ENCODE results near the gene PLPP4. TPM values are rescaled to one million over a fixed set of nuclear protein-coding genes. Genes with fewer than 3 reads are reported as not detected.

Gene PLPP4
- total and polyA plus RNA-seq, 2 donors (not counting 3 experiments of a cell fraction or from before 2014, with no cell fraction given), result 15.5 to 36.4 TPM

GRCh38 chr10:120607016-120607709 lies 150.1 kb downstream of the PLPP4 start:
- DNase-seq (ENCODE audit: low read depth, low spot score) (peak; percentile 39), FAIRE-seq (peak; percentile 52)
- no peaks in the 10 kb centered on the region for H3K9me3 ChIP-seq (replicated peaks; ENCODE audit: control insufficient read depth, insufficient read depth, low read length)
- H4K20me1 ChIP-seq (replicated peaks; ENCODE audit: control insufficient read depth, extremely low read depth, insufficient read depth, low read length), result no peaks in the 10 kb centered on the region
- BruUV-seq (replicated peaks), result no TSS peak
- H3K79me2 ChIP-seq (ENCODE audit: control insufficient read depth, insufficient read depth, low read length), result no peaks in the 10 kb centered on the region
- no peak overlapping the region for H3K9ac ChIP-seq (replicated peaks; ENCODE audit: extremely low read depth, insufficient read depth, low read length)
- H3K4me1 ChIP-seq (ENCODE audit: control insufficient read depth, extremely low read depth, insufficient read depth, low read length), result peaks cover 14% of the 10 kb centered on the region
- TF ChIP-seq EZH2 (IDR thresholded peaks at IDR 0.05; ENCODE audit: borderline replicate concordance, low read depth, low read length, severe bottlenecking) (no peak), FOS (IDR thresholded peaks at IDR 0.05; ENCODE audit: borderline replicate concordance, insufficient read depth, low read length) (peak; percentile 52), JUN (IDR thresholded peaks at IDR 0.05; ENCODE audit: borderline replicate concordance, insufficient read depth, insufficient read length, low read depth) (peak; percentile 16), MYC (IDR thresholded peaks at IDR 0.05; ENCODE audit: low read depth, low read length) (no peak)
- no peak overlapping the region for H3K4me2 ChIP-seq (ENCODE audit: insufficient read depth, low read length)
- dilution Hi-C loops (cut with MboI; ENCODE audit: extremely low pct_ligation_motif_present, low sequenced_read_pairs), result no loop called here
- H3K27ac ChIP-seq (ENCODE audit: insufficient read depth, low read depth, low read length), result no peak overlapping the region
- no peaks in the 10 kb centered on the region for H3K27me3 ChIP-seq (ENCODE audit: control insufficient read depth in 2 of 2, insufficient read depth in 2 of 2, low read length in 2 of 2)
- POLR2A ChIA-PET, result no interaction called here
- no peaks in the 10 kb centered on the region for H3K36me3 ChIP-seq (ENCODE audit: control insufficient read depth in 2 of 2, extremely low read depth in 1 of 2, insufficient read depth in 2 of 2, low read length in 2 of 2)
- no peak overlapping the region for H2AFZ ChIP-seq (ENCODE audit: low read depth, low read length)
- intact Hi-C loops (cut with micrococcal nuclease), result no loop called here
- CTCF ChIA-PET, result interaction anchor here (1.9 kb wide), 1 partner anchor 13 kb away, joined by 4 read pairs; no protein-coding TSS in a partner anchor
- no peaks in the 10 kb centered on the region for H3K9me1 ChIP-seq (replicated peaks; ENCODE audit: control insufficient read depth, extremely low read depth, insufficient read depth, low read length)
- H3K4me3 ChIP-seq (replicated peaks in 1 of 3; ENCODE audit: insufficient read depth in 1 of 3, low read depth in 1 of 3, low read length in 3 of 3), result no peak overlapping the region

- no TSS peak for BruUV-seq (replicated peaks)
- no peak for FAIRE-seq
- H3K9me1 ChIP-seq (replicated peaks; ENCODE audit: control insufficient read depth, extremely low read depth, insufficient read depth, low read length), result no peaks in the 10 kb centered on the region
Observed at GRCh38 chr10:120607710-120608703, 151.0 kb downstream of the PLPP4 start.

More at GRCh38 chr10:120607710-120608703, 151.0 kb downstream of the PLPP4 start:
- Histone ChIP-seq H3K27ac (ENCODE audit: insufficient read depth, low read depth, low read length) (no peak overlapping the region), H3K4me3 (replicated peaks in 1 of 3; ENCODE audit: insufficient read depth in 1 of 3, low read depth in 1 of 3, low read length in 3 of 3) (no peak overlapping the region), H3K79me2 (ENCODE audit: control insufficient read depth, insufficient read depth, low read length) (no peaks in the 10 kb centered on the region), H3K4me1 (ENCODE audit: control insufficient read depth, extremely low read depth, insufficient read depth, low read length) (peaks cover 23% of the 10 kb centered on the region), H2AFZ (ENCODE audit: low read depth, low read length) (no peak overlapping the region), H3K9me3 (replicated peaks; ENCODE audit: control insufficient read depth, insufficient read depth, low read length) (no peaks in the 10 kb centered on the region), H3K36me3 (ENCODE audit: control insufficient read depth in 2 of 2, extremely low read depth in 1 of 2, insufficient read depth in 2 of 2, low read length in 2 of 2) (no peaks in the 10 kb centered on the region), H3K9ac (replicated peaks; ENCODE audit: extremely low read depth, insufficient read depth, low read length) (no peak overlapping the region), H4K20me1 (replicated peaks; ENCODE audit: control insufficient read depth, extremely low read depth, insufficient read depth, low read length) (no peaks in the 10 kb centered on the region), H3K27me3 (ENCODE audit: control insufficient read depth in 2 of 2, insufficient read depth in 2 of 2, low read length in 2 of 2) (no peaks in the 10 kb centered on the region), H3K4me2 (ENCODE audit: insufficient read depth, low read length) (no peak overlapping the region)
- DNase-seq (ENCODE audit: low read depth, low spot score), result no peak
- dilution Hi-C loops (cut with MboI; ENCODE audit: extremely low pct_ligation_motif_present, low sequenced_read_pairs) (no loop called here), intact Hi-C loops (cut with micrococcal nuclease) (no loop called here)
- POLR2A ChIA-PET, result no interaction called here
- CTCF ChIA-PET, result no interaction called here
- TF ChIP-seq EZH2 (IDR thresholded peaks at IDR 0.05; ENCODE audit: borderline replicate concordance, low read depth, low read length, severe bottlenecking) (no peak), FOS (IDR thresholded peaks at IDR 0.05; ENCODE audit: borderline replicate concordance, insufficient read depth, low read length) (no peak), POLR2A (IDR thresholded peaks at IDR 0.05; ENCODE audit: low read depth, low read length) (no peak), POLR2AphosphoS5 (IDR thresholded peaks at IDR 0.05; ENCODE audit: insufficient read depth, low read depth, low read length) (no peak), JUN (IDR thresholded peaks at IDR 0.05; ENCODE audit: borderline replicate concordance, insufficient read depth, insufficient read length, low read depth) (no peak), MYC (IDR thresholded peaks at IDR 0.05; ENCODE audit: low read depth, low read length) (no peak), MAX (IDR thresholded peaks at IDR 0.05; ENCODE audit: insufficient read depth, insufficient read length) (no peak), GATA2 (IDR thresholded peaks at IDR 0.05; ENCODE audit: insufficient read depth, insufficient read length, low read depth, low read length) (no peak)
- TF ChIP-seq, protein P1, sequence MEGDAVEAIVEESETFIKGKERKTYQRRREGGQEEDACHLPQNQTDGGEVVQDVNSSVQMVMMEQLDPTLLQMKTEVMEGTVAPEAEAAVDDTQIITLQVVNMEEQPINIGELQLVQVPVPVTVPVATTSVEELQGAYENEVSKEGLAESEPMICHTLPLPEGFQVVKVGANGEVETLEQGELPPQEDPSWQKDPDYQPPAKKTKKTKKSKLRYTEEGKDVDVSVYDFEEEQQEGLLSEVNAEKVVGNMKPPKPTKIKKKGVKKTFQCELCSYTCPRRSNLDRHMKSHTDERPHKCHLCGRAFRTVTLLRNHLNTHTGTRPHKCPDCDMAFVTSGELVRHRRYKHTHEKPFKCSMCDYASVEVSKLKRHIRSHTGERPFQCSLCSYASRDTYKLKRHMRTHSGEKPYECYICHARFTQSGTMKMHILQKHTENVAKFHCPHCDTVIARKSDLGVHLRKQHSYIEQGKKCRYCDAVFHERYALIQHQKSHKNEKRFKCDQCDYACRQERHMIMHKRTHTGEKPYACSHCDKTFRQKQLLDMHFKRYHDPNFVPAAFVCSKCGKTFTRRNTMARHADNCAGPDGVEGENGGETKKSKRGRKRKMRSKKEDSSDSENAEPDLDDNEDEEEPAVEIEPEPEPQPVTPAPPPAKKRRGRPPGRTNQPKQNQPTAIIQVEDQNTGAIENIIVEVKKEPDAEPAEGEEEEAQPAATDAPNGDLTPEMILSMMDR (IDR thresholded peaks at IDR 0.05; ENCODE audit: extremely low read depth in 1 of 2, insufficient read depth in 1 of 2, low read depth in 1 of 2, low read length in 2 of 2), result no peak
